Right atrium auricular region (tissue), 2 donors: ENCODE results near the gene UHRF1. TPM values are rescaled to one million over a fixed set of nuclear protein-coding genes. Genes with fewer than 3 reads are reported as not detected.
"Not testable (repeated sequence)": the region's sequence is repeated elsewhere in the genome, so short reads cannot be mapped to it uniquely, and the experiment has no call there.

Experiments used
- DNase-seq: peaks from one replicate; pipeline ENCODE4 v3.0.0-alpha.2; 2019; ENCODE audit warnings: low spot score
- H3K27ac ChIP-seq, 2 donors: fragments of 200-600 bp; sonication (generic); 1 replicate in 1 of 2; 2 replicates in 1 of 2; pipeline ENCODE4 v1.5.1; 2016 to 2019
- H3K27me3 ChIP-seq, 2 donors: fragments of 200-600 bp; sonication (generic); one replicate each; pipeline versions ENCODE4 v1.5.1 to v1.6.0; 2017 to 2019
- H3K36me3 ChIP-seq: fragments of 200-600 bp; sonication (generic); one replicate; pipeline ENCODE4 v1.5.1; 2016
- H3K4me1 ChIP-seq, 2 donors: fragments of 200-600 bp; sonication (generic); one replicate each; pipeline versions ENCODE4 v1.5.1 to v1.6.0; 2017 to 2019
- H3K4me3 ChIP-seq, 2 donors: fragments of 200-600 bp; sonication (generic); 1 replicate in 1 of 2; 2 replicates in 1 of 2; pipeline ENCODE4 v1.5.1; 2017 to 2019; ENCODE audit warnings: mild to moderate bottlenecking in 1 of 2, moderate library complexity in 1 of 2
- H3K9me3 ChIP-seq, 2 donors: fragments of 200-600 bp; sonication (generic); one replicate each; pipeline ENCODE4 v1.5.1; 2019
- total RNA-seq, 2 donors: library from RNA; depleted of rRNA; stranded (reverse); fragments of >200 nt; gene quantifications; one replicate each; pipeline ENCODE4 v1.1.0, GENCODE V29; 2016
- TF ChIP-seq, protein P1 (sequence below), 2 donors: fragments of 200-600 bp; sonication (generic); IDR thresholded peaks; one replicate each; pipeline ENCODE4 v1.5.1; 2019; ENCODE audit warnings: antibody characterized with exemption in 2 of 2

The UHRF1 gene
- total RNA-seq, 2 donors from 2014 or later: 0.28 to 0.33 TPM

DNA sequence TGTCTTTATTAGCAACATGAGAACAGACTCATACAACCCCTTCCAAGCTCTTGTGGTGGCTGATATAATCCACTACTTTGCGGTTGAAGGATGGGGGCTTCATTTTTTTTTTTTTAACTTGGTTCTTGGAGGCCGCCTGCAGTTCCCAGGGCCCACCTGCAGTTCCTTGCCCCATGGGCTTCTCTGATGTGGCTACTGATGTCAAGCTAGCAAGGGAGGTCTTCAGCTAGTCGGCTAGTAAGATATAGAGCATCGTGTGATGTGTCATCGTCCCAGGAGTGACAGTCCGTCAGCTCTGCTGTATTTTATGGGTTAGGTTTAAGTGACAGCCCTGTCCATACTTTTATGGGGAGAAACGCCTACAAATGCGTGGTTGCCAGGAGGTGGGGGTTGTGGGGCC, 26.1 kb downstream of the UHRF1 start:
- Histone ChIP-seq H3K4me3 (no peak overlapping the region), H3K9me3 (no peaks in the 10 kb centered on the region), H3K36me3 (no peaks in the 10 kb centered on the region), H3K27me3 (no peaks in the 10 kb centered on the region), H3K27ac (no peak overlapping the region), H3K4me1 (no peaks in the 10 kb centered on the region)
- DNase-seq: no peak
- TF ChIP-seq, protein P1, sequence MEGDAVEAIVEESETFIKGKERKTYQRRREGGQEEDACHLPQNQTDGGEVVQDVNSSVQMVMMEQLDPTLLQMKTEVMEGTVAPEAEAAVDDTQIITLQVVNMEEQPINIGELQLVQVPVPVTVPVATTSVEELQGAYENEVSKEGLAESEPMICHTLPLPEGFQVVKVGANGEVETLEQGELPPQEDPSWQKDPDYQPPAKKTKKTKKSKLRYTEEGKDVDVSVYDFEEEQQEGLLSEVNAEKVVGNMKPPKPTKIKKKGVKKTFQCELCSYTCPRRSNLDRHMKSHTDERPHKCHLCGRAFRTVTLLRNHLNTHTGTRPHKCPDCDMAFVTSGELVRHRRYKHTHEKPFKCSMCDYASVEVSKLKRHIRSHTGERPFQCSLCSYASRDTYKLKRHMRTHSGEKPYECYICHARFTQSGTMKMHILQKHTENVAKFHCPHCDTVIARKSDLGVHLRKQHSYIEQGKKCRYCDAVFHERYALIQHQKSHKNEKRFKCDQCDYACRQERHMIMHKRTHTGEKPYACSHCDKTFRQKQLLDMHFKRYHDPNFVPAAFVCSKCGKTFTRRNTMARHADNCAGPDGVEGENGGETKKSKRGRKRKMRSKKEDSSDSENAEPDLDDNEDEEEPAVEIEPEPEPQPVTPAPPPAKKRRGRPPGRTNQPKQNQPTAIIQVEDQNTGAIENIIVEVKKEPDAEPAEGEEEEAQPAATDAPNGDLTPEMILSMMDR (IDR thresholded peaks at IDR 0.05): no peak

DNA sequence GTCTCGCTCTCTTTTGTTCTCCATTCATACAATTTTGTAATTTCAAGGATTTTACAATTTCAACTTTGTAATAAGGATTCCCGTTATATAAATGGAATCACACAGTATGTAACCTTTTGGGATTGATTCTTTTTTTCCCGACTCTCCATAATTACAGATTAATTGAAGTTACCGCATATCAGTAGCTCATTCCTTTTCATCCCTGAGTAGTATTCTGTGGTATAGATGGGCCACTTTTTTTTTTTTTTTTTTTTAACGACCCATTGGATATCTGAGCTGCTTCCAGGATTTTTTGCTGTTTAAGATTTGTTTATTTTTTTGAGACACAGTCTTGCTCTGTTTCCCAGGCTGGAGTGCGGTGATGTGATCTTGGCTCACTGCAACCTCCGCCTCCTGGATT, 27.8 kb downstream of the UHRF1 start:
- TF ChIP-seq, protein P1 (IDR thresholded peaks at IDR 0.05): no peak
- Histone ChIP-seq H3K4me1 (no peaks in the 10 kb centered on the region), H3K9me3 (no peaks in the 10 kb centered on the region), H3K36me3 (no peaks in the 10 kb centered on the region), H3K27me3 (no peaks in the 10 kb centered on the region), H3K27ac (no peak overlapping the region), H3K4me3 (no peak overlapping the region)
- no peak for DNase-seq

GRCh38 chr19:4938461-4938860, 29.2 kb downstream of the UHRF1 start:
- not testable (repeated sequence) for H3K27ac ChIP-seq, H3K36me3 ChIP-seq, DNase-seq, H3K4me3 ChIP-seq, H3K4me1 ChIP-seq, H3K27me3 ChIP-seq, H3K9me3 ChIP-seq

- Histone ChIP-seq H3K36me3 (no peaks in the 10 kb centered on the region), H3K27me3 (no peaks in the 10 kb centered on the region), H3K4me1 (no peaks in the 10 kb centered on the region), H3K9me3 (no peaks in the 10 kb centered on the region), H3K4me3 (no peak overlapping the region), H3K27ac (no peak overlapping the region)
- no peak for DNase-seq
- TF ChIP-seq, protein P1 (IDR thresholded peaks at IDR 0.05): no peak
Observed at GRCh38 chr19:4939466-4939865, 30.2 kb downstream of the UHRF1 start.

DNA sequence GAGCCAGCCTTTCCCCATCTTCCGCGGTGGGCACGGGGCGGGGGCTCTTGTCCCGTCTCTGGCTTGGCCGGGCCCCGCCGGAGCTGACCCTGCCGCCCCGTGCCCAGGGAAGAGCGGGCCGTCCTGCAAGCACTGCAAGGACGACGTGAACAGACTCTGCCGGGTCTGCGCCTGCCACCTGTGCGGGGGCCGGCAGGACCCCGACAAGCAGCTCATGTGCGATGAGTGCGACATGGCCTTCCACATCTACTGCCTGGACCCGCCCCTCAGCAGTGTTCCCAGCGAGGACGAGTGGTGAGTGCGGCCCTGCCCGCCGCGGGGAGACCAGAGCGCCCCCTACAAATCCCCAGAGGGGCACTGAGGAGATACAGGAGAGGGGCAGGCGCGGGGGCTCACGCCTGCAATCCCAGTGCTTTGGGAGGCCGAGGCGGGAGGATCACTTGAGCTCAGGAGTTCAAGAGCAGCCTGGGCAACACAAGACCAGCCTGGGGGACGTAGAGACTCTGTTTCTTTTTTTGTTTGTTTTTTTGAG, 32.4 kb downstream of the UHRF1 start:
- H3K4me1 ChIP-seq, H3K36me3 ChIP-seq, H3K27ac ChIP-seq, DNase-seq, H3K27me3 ChIP-seq, H3K4me3 ChIP-seq, H3K9me3 ChIP-seq: not testable (repeated sequence)

DNA sequence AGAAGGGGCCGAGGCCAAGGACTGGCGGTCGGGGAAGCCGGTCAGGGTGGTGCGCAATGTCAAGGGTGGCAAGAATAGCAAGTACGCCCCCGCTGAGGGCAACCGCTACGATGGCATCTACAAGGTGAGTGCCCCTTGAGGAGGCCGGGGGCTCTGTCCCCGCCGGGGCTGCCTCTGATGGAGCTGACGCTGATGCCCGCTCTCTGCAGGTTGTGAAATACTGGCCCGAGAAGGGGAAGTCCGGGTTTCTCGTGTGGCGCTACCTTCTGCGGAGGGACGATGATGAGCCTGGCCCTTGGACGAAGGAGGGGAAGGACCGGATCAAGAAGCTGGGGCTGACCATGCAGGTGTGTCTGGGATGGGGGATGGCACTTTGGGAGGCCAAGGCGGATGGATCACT, 41.3 kb downstream of the UHRF1 start:
- H3K9me3 ChIP-seq, H3K4me3 ChIP-seq, H3K36me3 ChIP-seq, H3K27ac ChIP-seq, DNase-seq, H3K27me3 ChIP-seq, H3K4me1 ChIP-seq: not testable (repeated sequence)

DNA sequence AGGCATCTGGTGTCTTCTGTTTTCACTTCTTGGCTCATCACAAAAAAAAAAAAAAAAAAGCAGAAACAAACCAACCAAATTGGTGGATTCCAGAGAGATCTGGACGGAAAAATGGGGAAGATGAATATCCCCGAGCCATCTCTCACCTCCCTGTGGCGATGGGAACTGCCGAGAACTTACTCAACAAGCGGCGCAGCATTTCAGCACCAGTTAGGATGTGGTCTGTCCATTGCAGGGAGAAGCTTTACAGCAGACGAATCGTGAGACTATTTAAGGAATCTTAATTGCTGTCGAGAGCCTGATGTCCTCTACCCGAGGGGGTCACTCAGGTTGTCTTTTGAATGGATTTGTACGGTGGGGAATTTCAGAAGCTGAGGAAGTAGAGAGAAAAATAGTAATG, 42.4 kb downstream of the UHRF1 start:
- Histone ChIP-seq H3K36me3 (no peaks in the 10 kb centered on the region), H3K27me3 (no peaks in the 10 kb centered on the region), H3K4me3 (no peak overlapping the region), H3K4me1 (no peaks in the 10 kb centered on the region), H3K9me3 (no peaks in the 10 kb centered on the region), H3K27ac (no peak overlapping the region)
- TF ChIP-seq, protein P1 (IDR thresholded peaks at IDR 0.05): no peak
- no peak for DNase-seq
